NT2/D1 (cell line): ENCODE data around the gene CTBP1.

Experiments
- YY1 ChIP-seq: IDR thresholded peaks from 2 replicates; pipeline ENCODE4 v1.6.1; 2011; ENCODE audit not compliant: insufficient read length, insufficient read depth
- ZNF274 ChIP-seq: IDR thresholded peaks from 2 replicates; pipeline ENCODE4 v1.6.1; 2011; ENCODE audit warnings: mild to moderate bottlenecking, low read depth, low read length

DNA sequence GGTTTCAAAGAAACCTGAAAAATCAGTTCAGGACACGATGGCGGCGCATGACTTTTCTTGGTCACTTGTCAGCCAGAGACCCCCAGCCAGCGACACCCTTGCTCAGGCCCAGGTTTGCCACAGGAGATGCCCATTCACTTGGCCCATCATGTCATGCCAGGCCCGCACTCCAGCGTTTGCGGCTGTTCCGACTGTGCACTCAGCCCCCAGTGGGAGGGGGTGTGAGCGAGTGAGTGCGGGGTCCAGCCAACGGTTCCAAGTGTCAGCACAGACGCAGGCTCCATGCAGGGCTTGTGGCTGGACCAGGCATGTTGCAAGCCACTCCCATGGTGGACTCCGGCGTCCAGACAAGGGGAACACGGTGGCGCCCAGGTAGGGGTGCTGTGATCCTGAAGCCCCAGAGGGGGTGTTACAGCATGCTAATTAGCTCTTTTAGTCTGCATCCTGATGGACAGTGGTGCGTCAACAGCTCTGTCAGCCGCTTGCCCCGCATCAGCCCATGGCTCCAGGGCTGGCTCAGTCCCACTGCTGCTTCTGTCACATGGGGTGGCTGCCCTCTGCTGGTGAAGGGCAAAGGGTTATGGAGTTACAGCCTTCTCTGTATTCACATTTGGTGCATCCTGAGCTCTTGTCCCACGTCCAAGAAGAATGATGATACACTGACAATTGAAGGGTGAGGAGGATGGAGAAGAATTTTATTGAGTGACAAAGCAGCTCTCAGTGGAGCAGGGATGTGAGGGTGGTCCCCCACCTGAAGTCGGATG is 37.0 kb upstream of the CTBP1 start:
- TF ChIP-seq YY1 (no peak), ZNF274 (no peak)
